Activated T-helper 9 cell treated with anti-CD3 and anti-CD28 coated beads, Interleukin-2, amount 50 U/mL, for 16 hours (primary cell): ENCODE measurements around the gene PRMT7.
"Not testable (repeated sequence)": the region's sequence is repeated elsewhere in the genome, so short reads cannot be mapped to it uniquely, and the experiment has no call there.

Experiments used
- DNase-seq: peaks from one replicate; pipeline ENCODE4 v3.0.0-alpha.2; 2020; ENCODE audit warnings: low read depth

Gene PRMT7

DNA sequence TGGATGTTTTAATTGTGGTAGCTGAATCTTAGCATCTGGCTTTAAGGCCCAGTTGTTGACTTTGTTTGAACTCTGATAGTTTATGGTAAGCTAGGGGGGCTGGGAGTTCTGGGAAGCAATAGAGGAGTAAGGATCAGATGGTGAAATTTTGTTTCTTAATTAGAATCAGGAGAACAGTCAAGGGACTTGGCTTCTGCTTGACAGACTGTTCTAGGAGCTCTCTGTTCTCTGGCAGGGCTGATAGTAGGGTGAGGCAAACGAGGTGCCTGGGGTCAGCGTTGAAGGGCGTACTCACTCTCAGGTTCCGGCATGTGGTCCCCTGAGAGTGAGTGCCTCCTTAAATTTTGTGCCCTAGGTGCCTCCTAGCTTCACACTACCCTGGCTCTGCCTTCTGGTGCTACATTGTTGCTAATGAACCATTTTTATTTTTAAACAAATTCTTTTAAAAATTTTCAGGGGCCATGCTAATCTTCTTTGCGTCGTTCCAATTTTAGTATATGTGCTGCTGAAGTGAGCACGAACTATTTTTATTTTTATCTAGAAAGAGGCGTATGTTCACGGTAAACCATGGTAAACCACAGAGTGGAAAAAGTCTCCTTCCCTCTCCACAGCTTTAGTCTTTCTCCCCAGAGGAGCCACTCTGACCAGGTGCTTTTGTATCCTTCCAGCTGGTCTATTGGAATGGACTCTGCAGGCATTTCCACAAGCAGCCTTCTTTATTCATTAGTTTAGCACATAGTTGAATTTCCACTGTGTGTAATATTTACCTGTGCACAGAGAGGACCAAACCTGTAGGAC is 26.8 kb upstream of the PRMT7 start:
- no peak for DNase-seq

DNA sequence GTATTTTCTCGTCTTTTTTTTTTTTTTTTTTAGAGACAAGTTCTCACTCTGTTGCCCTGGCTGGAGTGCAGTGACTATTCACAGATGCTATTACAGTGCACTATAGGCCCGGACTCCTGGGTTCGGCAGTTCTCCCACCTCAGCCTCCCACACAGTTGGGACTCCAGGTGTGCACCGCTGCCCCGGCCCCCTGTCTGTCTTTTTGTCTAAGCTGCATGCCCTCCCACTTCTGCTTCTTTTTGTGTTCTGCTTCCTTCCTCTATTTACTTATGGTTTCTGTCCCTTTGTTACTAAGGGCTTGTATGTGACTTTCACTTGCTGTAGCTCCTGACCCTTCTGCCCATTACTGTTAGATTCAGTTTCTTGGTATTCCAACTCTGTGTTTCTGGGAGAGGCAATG is 26.0 kb upstream of the PRMT7 start:
- DNase-seq = no peak

GRCh38 chr16:68285683-68286082 is 25.1 kb upstream of the PRMT7 start:
- DNase-seq = no peak

GRCh38 chr16:68286153-68287074 is 24.4 kb upstream of the PRMT7 start:
- no peak for DNase-seq

DNA sequence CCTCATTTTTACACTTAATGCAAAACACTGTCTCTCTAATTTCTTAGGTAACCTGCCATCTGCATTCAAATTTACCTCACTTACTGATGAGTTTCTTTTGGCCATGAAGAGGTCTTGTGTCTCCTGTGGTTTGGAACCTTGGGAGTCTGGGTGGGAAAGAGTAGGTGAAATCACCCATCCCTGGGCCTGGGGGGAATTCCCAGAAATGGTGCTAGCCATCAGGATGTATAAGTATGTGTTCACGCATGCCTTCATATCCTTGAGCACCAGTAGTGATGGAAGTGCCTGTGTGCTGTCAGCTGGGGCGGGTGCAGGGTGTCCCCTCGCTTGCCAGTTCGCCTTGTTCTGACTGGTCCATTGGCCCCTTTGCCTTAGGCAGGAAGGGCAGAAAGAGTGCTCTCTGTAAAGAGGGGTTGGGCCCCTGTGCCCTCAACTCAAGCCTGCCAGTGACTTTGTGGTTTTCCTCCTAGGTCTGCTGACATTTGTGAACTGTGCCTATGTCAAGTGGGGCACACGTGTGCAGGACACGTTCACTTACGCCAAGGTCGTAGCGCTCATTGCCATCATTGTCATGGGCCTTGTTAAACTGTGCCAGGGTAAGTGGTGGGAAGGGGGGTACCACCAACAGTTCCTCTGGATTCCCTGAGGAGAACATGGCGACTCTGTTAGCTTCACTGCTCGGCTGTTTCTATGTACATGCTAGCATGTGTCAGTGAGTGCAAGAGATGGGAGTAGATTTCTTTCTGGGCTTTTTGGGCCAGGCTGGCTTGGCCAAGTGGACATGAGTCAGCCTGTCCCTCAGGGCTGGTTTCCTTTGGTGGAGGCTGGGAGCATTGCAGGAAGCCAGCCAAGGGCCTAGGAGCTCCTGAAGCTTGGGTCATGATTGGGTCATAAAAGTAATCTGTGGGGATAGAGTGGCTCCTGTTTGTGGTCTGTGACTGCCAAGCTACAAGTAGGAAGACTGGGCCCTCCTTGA is 23.3 kb upstream of the PRMT7 start:
- no peak for DNase-seq

GRCh38 chr16:68288252-68288650 is 22.6 kb upstream of the PRMT7 start:
- no peak for DNase-seq

DNA sequence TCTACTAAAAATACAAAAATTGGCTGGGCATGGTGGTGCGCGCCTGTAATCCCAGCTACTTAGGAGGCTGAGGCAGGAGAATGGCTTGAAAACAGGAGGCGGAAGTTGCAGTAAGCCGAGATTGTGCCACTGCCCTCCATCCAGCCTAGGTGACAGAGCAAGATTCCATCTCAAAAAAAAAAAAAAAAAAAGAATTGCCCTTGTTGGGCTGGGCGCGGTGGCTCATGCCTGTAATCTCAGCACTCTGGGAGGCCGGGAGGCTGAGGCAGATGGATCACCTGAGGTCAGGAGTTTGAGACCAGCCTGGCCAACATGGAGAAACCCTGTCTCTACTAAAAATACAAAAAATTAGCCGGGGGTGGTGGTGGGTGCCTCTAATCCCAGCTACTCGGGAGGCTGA is 22.0 kb upstream of the PRMT7 start:
- DNase-seq = not testable (repeated sequence)

DNA sequence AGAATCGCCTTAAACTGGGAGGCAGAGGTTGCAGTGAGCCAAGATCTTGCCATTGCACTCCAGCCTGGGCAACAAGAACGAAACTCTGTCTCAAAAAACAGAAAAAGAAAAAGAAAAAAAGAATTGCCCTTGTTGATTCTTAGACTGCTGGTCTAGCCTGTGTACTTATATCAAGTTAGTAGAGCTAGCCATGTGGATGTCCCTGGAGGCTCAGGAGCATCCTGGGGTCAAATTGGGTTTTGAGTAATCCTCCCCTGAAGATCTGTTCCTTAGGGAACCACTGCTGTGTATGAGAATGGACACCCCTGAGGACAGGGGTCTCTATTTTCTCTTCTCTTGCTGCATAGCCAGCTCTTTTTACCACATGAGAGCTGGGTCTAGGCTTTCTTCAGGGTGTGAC is 21.6 kb upstream of the PRMT7 start:
- DNase-seq = no peak

DNA sequence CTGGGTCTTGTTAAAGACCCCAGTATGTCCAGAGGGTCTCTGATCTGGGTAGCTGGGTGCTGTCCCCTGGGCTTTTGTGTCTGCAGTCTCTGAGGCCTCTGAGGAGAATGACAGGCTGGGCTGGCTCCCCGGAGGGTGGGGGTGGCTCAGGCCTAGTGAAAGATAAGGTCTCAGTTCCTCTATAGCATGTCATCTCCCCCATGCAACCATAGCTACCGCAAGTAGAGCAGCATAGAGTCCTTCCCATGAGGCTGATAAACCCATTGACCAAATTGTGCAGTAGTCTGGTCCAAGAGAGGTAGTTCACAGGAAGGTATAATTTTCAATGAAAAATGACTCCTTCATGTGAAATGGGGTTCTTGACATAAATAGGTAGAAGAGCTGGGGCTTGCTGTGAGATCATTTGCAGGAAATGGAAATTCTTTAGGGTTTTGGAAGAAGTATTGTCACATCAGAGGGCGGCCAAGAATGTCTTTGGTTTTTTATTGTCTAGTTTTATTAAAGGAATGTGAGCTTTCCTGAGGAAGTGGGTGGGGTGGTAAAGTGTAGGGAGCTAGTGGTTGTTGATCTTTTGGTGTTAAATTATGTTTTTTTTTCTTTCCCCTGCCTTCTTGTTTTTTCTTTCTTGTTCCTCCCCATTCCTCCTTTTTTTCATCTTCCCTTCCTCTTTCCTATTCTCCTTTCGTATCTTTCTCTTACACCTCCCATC is 21.0 kb upstream of the PRMT7 start:
- DNase-seq = no peak

- no peak for DNase-seq
Measured at GRCh38 chr16:68290450-68290849, 20.4 kb upstream of the PRMT7 start.

- DNase-seq = no peak
Measured at GRCh38 chr16:68291227-68291626, 19.6 kb upstream of the PRMT7 start.

DNA sequence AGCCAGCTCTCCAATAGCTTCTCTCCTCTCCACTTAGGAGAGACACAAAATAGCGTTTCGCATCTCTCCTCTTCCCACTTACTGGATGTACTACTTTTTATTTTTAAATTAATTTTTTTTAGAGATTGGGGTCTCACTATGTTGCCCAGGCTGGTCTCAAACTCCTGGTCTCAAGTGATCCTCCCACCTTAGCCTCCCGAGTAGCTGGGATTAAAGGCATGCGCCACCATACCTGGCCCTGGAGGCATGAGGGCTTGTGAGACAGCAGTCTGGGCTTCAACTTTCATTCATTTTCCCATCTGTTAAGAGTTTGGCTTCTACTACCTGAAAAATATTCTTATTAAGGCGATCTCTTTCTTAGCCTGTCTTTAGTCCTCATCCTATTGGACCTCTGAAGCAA is 18.4 kb upstream of the PRMT7 start:
- no peak for DNase-seq

- no peak for DNase-seq
Measured at GRCh38 chr16:68296291-68296690, 14.5 kb upstream of the PRMT7 start.

DNA sequence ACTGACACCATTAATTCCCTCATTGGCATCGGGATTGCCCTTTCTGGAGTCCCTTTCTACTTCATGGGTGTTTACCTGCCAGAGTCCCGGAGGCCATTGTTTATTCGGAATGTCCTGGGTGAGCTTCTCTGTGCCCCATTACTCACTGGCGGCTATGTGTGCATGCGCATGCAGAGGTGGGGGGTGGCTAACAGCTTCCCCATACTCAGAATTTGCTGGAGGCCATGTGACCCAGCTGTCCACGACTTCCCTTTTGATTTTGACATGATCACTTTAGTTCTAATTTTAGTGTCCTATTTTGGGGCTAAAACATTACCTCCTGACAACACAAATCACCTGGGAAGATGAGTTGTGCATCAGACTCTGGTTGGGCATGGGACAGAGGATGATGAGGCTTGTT is 14.1 kb upstream of the PRMT7 start:
- DNase-seq = no peak

DNA sequence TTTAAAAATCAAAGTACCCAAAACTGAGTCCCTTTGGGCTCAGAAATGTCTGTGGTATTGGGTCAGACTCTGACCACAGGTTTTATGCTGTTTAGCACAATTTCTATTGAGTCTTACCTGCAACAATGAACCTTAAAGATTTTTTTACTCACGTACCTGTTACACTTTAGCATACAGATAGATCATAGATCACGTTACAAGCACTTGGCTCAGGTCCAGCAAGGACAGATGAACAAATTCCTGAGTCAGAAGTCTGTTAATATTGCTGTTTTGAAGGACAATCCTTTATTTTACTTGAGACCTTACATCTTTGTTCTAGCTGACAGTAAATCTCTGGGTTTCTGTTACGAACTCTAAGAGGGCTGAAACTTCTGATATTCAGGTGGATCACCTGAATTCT is 12.9 kb upstream of the PRMT7 start:
- no peak for DNase-seq

- no peak for DNase-seq
Measured at GRCh38 chr16:68298312-68298711, 12.5 kb upstream of the PRMT7 start.

- no peak for DNase-seq
Measured at GRCh38 chr16:68298907-68299561, 11.8 kb upstream of the PRMT7 start.

- DNase-seq = no peak
Measured at GRCh38 chr16:68299571-68300453, 11.0 kb upstream of the PRMT7 start.

- DNase-seq = no peak
Measured at GRCh38 chr16:68300734-68301459, 9.9 kb upstream of the PRMT7 start.
